Measurements from ENCODE around the gene VAC14.

- TF ChIP-seq POLR2A (IDR thresholded peaks at IDR 0.05; ENCODE audit: low read depth, low read length) (no peak), POLR2AphosphoS5 (IDR thresholded peaks at IDR 0.05; ENCODE audit: low read depth, low read length) (no peak), TAF1 (IDR thresholded peaks at IDR 0.05; ENCODE audit: borderline replicate concordance, low read depth, low read length) (no peak)
These were observed 88.6 kb downstream of the VAC14 start for GRCh38 chr16:70712359-70712758.
